Activated CD4-positive, alpha-beta T cell treated with anti-CD3 and anti-CD28 coated beads for 24 hours (primary cell): ENCODE measurements around the gene ACOX2.
A peak's percentile ranks its signal among the peaks of the same experiment; 100 is the strongest.

ENCODE experiments used
- DNase-seq, 2 donors: peaks; one replicate each; pipeline ENCODE4 v3.0.0-alpha.2; 2020; ENCODE audit warnings: low read depth in 2 of 2

Gene ACOX2

GRCh38 chr3:58474348-58474911 lies 62.6 kb downstream of the ACOX2 start:
- DNase-seq, result no peak

GRCh38 chr3:58473275-58473674 lies 63.7 kb downstream of the ACOX2 start:
- no peak for DNase-seq

GRCh38 chr3:58471025-58471887 lies 65.7 kb downstream of the ACOX2 start:
- no peak for DNase-seq

GRCh38 chr3:58470363-58471024 lies 66.5 kb downstream of the ACOX2 start:
- DNase-seq, result no peak

GRCh38 chr3:58469096-58469495 lies 67.9 kb downstream of the ACOX2 start:
- DNase-seq, result no peak

- DNase-seq, result no peak
Observed at GRCh38 chr3:58466899-58467563, 70.0 kb downstream of the ACOX2 start.

GRCh38 chr3:58464866-58465265 lies 72.1 kb downstream of the ACOX2 start:
- DNase-seq, result no peak

GRCh38 chr3:58463942-58464271 lies 73.1 kb downstream of the ACOX2 start:
- no peak for DNase-seq

- DNase-seq, result peak; percentile 64 to 68
Observed at GRCh38 chr3:58463181-58463941, 73.6 kb downstream of the ACOX2 start.

- no peak for DNase-seq
Observed at GRCh38 chr3:58462829-58463180, 74.2 kb downstream of the ACOX2 start.

- DNase-seq, result no peak
Observed at GRCh38 chr3:58459160-58459559, 77.8 kb downstream of the ACOX2 start.
